ENCODE measurements around the gene C3orf20.

C3orf20 gene

DNA sequence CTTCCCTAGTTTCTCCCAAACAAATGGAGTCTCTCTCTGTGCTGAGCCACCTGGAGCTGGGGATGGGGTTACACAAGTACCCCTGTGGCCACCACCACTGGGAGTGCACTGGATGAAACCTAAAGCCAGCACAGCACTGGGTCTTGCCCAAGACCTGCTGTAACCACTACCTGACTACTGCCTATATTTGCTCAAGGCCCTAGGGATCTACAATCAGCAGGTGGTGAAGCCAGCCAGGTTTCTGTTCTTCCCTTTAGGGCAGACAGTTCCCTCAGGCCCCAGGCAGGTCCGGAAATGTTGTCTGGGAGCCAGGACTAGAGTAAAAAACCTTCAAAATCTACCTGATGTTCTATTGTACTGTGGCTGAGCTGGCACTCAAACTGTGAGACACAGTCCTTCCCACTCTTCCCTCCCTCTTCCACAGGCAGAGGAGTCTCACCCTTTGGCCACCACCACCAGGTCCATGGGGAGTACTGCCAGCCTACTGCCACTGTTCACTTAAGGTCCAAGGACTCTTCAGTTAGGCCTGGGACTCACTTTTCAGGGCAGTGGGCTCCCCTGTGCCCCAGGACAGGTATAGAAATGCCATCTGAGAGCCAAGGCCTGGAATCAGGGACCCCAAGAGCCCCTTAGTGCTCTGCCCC is 23.8 kb downstream of the C3orf20 start:
- CTCF ChIA-PET, result no interaction called here
- TF ChIP-seq FOXM1 (IDR thresholded peaks at IDR 0.05; ENCODE audit: borderline replicate concordance), result no peak
- no peak for TF ChIP-seq FOXK2 (IDR thresholded peaks at IDR 0.05)
- TF ChIP-seq TARDBP (IDR thresholded peaks at IDR 0.05), result no peak
- no peak for TF ChIP-seq ZNF384 (IDR thresholded peaks at IDR 0.05)
- TF ChIP-seq L3MBTL2 (conservative IDR thresholded peaks at IDR 0.05), result no peak
- no peak for TF ChIP-seq FOXA1 (IDR thresholded peaks at IDR 0.05)
- no peak for TF ChIP-seq ELF4 (IDR thresholded peaks at IDR 0.05)
- TF ChIP-seq BHLHE40 (IDR thresholded peaks at IDR 0.05; ENCODE audit: borderline replicate concordance), result no peak
- TF ChIP-seq NFRKB (IDR thresholded peaks at IDR 0.05), result no peak
- no peak for TF ChIP-seq LEF1 (IDR thresholded peaks at IDR 0.05; ENCODE audit: borderline replicate concordance)
- TF ChIP-seq, protein P1, sequence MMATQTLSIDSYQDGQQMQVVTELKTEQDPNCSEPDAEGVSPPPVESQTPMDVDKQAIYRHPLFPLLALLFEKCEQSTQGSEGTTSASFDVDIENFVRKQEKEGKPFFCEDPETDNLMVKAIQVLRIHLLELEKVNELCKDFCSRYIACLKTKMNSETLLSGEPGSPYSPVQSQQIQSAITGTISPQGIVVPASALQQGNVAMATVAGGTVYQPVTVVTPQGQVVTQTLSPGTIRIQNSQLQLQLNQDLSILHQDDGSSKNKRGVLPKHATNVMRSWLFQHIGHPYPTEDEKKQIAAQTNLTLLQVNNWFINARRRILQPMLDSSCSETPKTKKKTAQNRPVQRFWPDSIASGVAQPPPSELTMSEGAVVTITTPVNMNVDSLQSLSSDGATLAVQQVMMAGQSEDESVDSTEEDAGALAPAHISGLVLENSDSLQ (IDR thresholded peaks at IDR 0.05), result no peak
- TF ChIP-seq SUZ12 (IDR thresholded peaks at IDR 0.05), result no peak
- TF ChIP-seq SP1 (IDR thresholded peaks at IDR 0.05), result no peak
- no peak for TF ChIP-seq HDGF (IDR thresholded peaks at IDR 0.05; ENCODE audit: borderline replicate concordance)
- no peak for TF ChIP-seq ARNT (IDR thresholded peaks at IDR 0.05)
- no peak for TF ChIP-seq CTBP1 (IDR thresholded peaks at IDR 0.05; ENCODE audit: borderline replicate concordance)
- POLR2A ChIA-PET, result no interaction called here
- DNase-seq (ENCODE audit: extremely low spot score), result no peak

DNA sequence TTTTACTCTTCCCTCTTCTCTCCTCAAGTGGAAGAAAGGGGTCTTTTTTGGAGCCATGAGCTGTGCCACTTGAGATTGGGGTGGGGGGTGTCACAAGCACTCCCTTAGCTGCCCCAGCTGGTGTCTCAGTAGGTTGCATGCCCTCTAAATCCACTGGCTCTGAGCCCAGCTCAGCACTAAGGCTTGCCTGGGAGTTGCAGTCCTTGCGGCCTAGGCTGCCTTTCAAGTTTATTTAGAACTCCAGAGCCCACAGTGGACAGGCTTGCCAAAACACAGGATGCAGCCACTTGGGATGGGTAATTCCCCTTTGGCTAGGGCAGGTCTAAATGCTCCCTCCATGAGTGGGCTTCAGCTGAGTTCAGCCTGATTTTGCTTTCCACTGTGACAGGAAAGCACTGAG is 24.7 kb downstream of the C3orf20 start:
- DNase-seq (ENCODE audit: extremely low spot score), result no peak
- TF ChIP-seq L3MBTL2 (conservative IDR thresholded peaks at IDR 0.05), result no peak
- TF ChIP-seq ARNT (IDR thresholded peaks at IDR 0.05), result no peak
- TF ChIP-seq ZNF384 (IDR thresholded peaks at IDR 0.05), result no peak
- TF ChIP-seq FOXM1 (IDR thresholded peaks at IDR 0.05; ENCODE audit: borderline replicate concordance), result no peak
- TF ChIP-seq FOXK2 (IDR thresholded peaks at IDR 0.05), result no peak
- no peak for TF ChIP-seq CTBP1 (IDR thresholded peaks at IDR 0.05; ENCODE audit: borderline replicate concordance)
- no peak for TF ChIP-seq HDGF (IDR thresholded peaks at IDR 0.05; ENCODE audit: borderline replicate concordance)
- no peak for TF ChIP-seq FOXA1 (IDR thresholded peaks at IDR 0.05)
- no peak for TF ChIP-seq SP1 (IDR thresholded peaks at IDR 0.05)
- no peak for TF ChIP-seq BHLHE40 (IDR thresholded peaks at IDR 0.05; ENCODE audit: borderline replicate concordance)
- TF ChIP-seq, protein P1 (IDR thresholded peaks at IDR 0.05), result no peak
- TF ChIP-seq ELF4 (IDR thresholded peaks at IDR 0.05), result no peak
- TF ChIP-seq NFRKB (IDR thresholded peaks at IDR 0.05), result no peak
- TF ChIP-seq LEF1 (IDR thresholded peaks at IDR 0.05; ENCODE audit: borderline replicate concordance), result no peak
- TF ChIP-seq SUZ12 (IDR thresholded peaks at IDR 0.05), result no peak
- no peak for TF ChIP-seq TARDBP (IDR thresholded peaks at IDR 0.05)
- ChIA-PET CTCF (no interaction called here), POLR2A (no interaction called here)

DNA sequence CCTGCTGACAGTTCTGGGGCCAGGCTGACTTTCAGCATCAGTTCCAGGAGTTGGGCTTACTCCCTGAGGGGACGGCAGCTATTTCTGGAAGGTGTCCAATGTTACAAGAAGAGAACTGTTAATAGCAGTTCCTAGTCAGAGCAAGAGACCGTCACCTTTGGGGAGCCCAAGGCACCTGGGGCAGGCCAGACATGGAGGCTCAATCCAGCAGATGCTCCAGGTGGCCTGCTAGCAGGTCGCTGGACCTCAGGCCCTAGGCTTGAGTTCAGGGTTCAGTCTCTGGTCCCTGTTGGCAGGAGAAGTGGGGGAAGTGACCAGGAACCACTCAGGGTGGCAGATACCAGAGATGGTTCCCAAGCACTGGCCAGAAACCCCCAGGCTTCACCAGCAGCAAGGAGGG is 25.9 kb downstream of the C3orf20 start:
- POLR2A ChIA-PET, result no interaction called here

DNA sequence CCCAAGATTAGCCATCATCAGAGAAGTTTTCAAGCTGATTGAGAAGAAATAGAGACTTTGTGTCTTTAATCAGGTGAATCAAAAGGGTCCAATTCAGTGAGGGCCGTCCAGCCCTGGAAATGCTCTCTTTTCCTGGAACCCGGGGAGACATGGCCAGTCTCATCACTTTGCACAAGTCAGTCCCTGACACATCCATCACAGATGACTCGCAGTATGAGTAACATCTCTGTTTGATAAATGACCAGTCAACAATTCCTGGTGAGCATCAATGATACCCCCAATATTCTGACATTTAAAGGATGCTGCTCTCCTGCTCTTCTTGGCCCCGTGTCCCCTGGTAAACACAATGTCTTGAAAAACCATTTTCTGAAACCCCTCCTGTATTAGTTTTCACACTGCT is 26.7 kb downstream of the C3orf20 start:
- CTCF ChIA-PET, result no interaction called here
- no peak for TF ChIP-seq SUZ12 (IDR thresholded peaks at IDR 0.05)
- no peak for TF ChIP-seq BHLHE40 (IDR thresholded peaks at IDR 0.05; ENCODE audit: borderline replicate concordance)
- TF ChIP-seq L3MBTL2 (conservative IDR thresholded peaks at IDR 0.05), result no peak
- TF ChIP-seq FOXK2 (IDR thresholded peaks at IDR 0.05), result no peak
- TF ChIP-seq, protein P1 (IDR thresholded peaks at IDR 0.05), result no peak
- TF ChIP-seq LEF1 (IDR thresholded peaks at IDR 0.05; ENCODE audit: borderline replicate concordance), result no peak
- no peak for TF ChIP-seq FOXA1 (IDR thresholded peaks at IDR 0.05)
- no peak for TF ChIP-seq ARNT (IDR thresholded peaks at IDR 0.05)
- no peak for TF ChIP-seq FOXM1 (IDR thresholded peaks at IDR 0.05; ENCODE audit: borderline replicate concordance)
- TF ChIP-seq HDGF (IDR thresholded peaks at IDR 0.05; ENCODE audit: borderline replicate concordance), result no peak
- no peak for TF ChIP-seq ELF4 (IDR thresholded peaks at IDR 0.05)
- TF ChIP-seq CTBP1 (IDR thresholded peaks at IDR 0.05; ENCODE audit: borderline replicate concordance), result no peak
- no peak for TF ChIP-seq NFRKB (IDR thresholded peaks at IDR 0.05)
- TF ChIP-seq SP1 (IDR thresholded peaks at IDR 0.05), result no peak
- POLR2A ChIA-PET, result no interaction called here
- DNase-seq (ENCODE audit: extremely low spot score), result no peak

More for the DNA sequence above, 25.9 kb downstream of the C3orf20 start:
- TF ChIP-seq L3MBTL2 (conservative IDR thresholded peaks at IDR 0.05) (no peak), ARNT (IDR thresholded peaks at IDR 0.05) (no peak), HDGF (IDR thresholded peaks at IDR 0.05; ENCODE audit: borderline replicate concordance) (no peak), SP1 (IDR thresholded peaks at IDR 0.05) (no peak), TARDBP (IDR thresholded peaks at IDR 0.05) (no peak), SUZ12 (IDR thresholded peaks at IDR 0.05) (no peak), ELF4 (IDR thresholded peaks at IDR 0.05) (no peak), LEF1 (IDR thresholded peaks at IDR 0.05; ENCODE audit: borderline replicate concordance) (no peak), NFRKB (IDR thresholded peaks at IDR 0.05) (no peak), FOXA1 (IDR thresholded peaks at IDR 0.05) (no peak), BHLHE40 (IDR thresholded peaks at IDR 0.05; ENCODE audit: borderline replicate concordance) (no peak), FOXK2 (IDR thresholded peaks at IDR 0.05) (no peak), ZNF384 (IDR thresholded peaks at IDR 0.05) (no peak), CTBP1 (IDR thresholded peaks at IDR 0.05; ENCODE audit: borderline replicate concordance) (no peak)
- CTCF ChIA-PET, result no interaction called here
- no peak for DNase-seq (ENCODE audit: extremely low spot score)

DNA sequence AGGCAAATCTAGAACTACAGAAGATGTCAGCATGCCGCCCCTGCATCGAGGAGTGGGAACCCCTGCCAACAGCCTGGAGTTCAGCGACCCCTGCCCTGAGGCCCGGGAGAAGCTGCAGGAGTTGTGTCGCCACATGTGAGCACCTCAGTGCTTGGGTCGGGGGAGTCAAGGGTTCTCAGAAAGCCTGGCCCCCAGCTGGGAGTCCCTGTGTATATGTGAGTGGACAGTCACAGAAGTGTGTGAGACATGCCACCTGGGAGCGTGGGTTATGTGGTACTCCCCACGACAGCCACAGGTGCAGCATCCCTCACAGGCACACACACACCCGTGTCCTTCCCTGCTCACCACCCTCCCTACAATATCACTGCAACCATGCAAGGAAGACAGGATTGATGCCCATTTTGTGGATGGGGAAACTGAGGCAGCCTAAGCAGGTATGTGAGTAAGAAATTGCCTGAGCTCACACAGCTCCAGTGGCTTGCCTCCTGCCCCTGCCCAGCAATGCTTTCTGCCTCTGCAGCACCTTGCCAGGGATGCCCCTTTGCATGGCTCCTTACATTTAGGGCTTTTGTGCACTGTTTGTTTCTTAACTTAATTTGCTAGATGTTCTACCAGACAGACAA is 28.3 kb downstream of the C3orf20 start:
- CTCF ChIA-PET, result no interaction called here
- TF ChIP-seq HDGF (IDR thresholded peaks at IDR 0.05; ENCODE audit: borderline replicate concordance), result no peak
- no peak for DNase-seq (ENCODE audit: extremely low spot score)
- POLR2A ChIA-PET, result no interaction called here

DNA sequence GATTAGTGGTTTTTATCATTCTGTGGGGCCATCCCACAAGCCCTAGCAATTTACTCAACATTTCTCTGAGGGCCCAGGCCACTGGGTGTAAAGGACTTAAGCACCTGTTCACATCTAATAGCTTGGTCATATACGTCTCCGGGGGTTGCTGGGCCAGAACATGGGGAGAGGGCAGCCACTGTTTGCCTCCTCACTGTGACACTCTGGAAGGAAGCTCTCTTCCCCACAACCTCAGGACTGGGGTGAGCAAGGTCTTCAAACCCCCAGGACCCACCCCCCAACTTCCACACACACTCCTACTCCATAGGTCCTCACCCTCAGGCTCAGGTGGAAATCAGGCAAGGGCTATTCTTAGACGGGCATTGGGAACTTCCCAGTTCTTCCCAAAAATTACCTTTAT is 28.9 kb downstream of the C3orf20 start:
- no peak for DNase-seq (ENCODE audit: extremely low spot score)
- CTCF ChIA-PET, result no interaction called here
- POLR2A ChIA-PET, result no interaction called here
- TF ChIP-seq ELF4 (IDR thresholded peaks at IDR 0.05) (no peak), SUZ12 (IDR thresholded peaks at IDR 0.05) (no peak), FOXK2 (IDR thresholded peaks at IDR 0.05) (no peak), SP1 (IDR thresholded peaks at IDR 0.05) (no peak), ARNT (IDR thresholded peaks at IDR 0.05) (no peak), FOXM1 (IDR thresholded peaks at IDR 0.05; ENCODE audit: borderline replicate concordance) (no peak)
- TF ChIP-seq, protein P1 (IDR thresholded peaks at IDR 0.05), result no peak
